ENCODE results near the gene PIBF1.

The PIBF1 gene

DNA sequence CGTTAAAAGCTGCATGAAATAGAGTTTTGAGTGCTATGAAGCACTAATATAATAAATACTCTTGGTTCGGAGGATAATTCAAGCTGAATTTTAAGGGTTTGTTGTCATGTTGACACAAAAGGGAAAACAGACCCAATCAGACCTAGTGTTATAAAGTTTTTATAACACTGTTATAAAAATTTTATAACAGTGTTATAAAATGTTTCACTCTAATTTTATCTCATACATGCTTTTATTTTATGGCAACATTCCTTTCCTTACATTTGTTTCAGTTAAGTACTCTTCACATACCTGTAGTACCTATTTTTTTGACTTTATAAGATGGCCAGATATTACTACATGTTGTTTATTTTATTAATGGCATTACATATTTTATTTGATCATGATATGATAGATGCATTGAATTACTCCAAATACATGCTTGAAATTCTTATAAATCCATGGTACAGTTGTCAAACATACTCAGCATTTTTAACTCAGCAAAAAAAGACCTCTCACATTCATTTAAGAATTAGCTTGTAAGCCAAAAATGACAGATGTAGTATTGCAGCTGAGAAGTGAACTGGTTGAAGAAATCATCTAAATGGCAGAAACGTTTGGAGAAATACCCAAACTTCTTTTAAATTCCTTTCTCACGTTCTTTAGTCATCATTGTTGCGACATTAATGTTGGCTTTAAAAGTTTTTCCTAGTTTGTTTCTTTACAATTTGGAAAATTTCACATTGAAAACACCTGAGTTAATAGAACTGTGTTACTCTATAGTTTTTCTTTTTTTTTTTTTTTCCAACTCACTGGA is 104.5 kb downstream of the PIBF1 start:
- TF ChIP-seq, protein P1, sequence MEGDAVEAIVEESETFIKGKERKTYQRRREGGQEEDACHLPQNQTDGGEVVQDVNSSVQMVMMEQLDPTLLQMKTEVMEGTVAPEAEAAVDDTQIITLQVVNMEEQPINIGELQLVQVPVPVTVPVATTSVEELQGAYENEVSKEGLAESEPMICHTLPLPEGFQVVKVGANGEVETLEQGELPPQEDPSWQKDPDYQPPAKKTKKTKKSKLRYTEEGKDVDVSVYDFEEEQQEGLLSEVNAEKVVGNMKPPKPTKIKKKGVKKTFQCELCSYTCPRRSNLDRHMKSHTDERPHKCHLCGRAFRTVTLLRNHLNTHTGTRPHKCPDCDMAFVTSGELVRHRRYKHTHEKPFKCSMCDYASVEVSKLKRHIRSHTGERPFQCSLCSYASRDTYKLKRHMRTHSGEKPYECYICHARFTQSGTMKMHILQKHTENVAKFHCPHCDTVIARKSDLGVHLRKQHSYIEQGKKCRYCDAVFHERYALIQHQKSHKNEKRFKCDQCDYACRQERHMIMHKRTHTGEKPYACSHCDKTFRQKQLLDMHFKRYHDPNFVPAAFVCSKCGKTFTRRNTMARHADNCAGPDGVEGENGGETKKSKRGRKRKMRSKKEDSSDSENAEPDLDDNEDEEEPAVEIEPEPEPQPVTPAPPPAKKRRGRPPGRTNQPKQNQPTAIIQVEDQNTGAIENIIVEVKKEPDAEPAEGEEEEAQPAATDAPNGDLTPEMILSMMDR (IDR thresholded peaks at IDR 0.05; ENCODE audit: low read depth, low read length), result no peak

DNA sequence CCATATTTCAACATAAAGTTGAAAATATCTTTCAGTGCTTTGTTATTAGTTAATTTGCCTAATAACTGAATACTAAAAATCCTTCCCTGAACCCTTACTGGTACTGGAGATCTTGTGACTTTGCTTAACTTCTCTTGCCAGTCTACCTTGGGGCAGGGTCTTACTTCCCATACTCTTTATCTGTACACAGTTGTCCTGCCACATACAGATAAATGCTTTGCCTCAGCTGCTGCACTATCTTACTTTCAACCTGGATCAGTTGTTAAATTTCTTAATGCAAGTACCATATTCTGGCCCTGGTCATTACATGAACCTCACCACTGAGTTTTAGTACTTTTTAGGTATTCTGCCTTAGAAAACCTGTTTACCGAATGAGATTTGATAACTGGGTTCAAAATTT is 107.6 kb downstream of the PIBF1 start:
- DNase-seq (ENCODE audit: extremely low read depth, low read depth), result no peak
- TF ChIP-seq, protein P1 (IDR thresholded peaks at IDR 0.05; ENCODE audit: low read depth, low read length), result no peak

More for the DNA sequence above, 104.5 kb downstream of the PIBF1 start:
- no peak for DNase-seq (ENCODE audit: extremely low read depth, low read depth)

DNA sequence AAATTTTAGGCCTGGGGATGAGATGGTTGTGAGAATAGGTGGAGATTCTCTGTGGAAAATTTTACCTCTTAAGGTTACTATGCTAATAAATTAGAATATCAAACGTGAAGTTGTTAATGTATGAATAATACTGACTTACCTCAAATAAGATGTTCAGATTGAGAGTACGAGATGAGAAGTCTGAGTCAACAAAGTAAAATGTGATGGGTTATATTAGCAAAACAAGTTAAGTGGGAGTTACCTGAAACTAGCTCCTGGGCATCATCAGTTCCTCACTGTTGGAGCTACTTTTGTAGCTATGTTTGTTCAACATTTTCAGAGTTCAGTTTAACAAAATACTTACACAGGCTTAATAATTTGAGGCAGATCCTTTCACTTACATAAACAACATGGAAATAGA is 108.6 kb downstream of the PIBF1 start:
- DNase-seq (ENCODE audit: extremely low read depth, low read depth), result no peak
- TF ChIP-seq, protein P1 (IDR thresholded peaks at IDR 0.05; ENCODE audit: low read depth, low read length), result no peak

DNA sequence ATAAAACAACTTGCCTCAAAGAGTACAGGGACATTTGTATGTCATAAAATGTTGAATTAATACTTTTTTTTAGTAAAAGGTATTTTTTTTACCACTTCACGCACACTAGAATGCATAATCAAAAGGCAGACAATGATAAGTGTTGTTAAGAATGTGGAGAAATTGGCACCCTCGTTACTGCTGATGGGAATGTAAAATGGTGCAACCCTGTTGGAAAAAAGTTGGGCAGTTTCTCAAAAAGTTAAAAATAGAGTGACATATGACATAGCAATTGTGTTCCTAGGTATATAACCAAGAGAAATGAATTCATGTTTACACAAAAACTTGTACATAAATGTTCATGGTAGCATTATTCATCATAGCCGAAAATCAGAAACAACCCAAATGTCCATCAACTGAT is 109.5 kb downstream of the PIBF1 start:
- DNase-seq (ENCODE audit: extremely low read depth, low read depth), result no peak
- TF ChIP-seq, protein P1 (IDR thresholded peaks at IDR 0.05; ENCODE audit: low read depth, low read length), result no peak

DNA sequence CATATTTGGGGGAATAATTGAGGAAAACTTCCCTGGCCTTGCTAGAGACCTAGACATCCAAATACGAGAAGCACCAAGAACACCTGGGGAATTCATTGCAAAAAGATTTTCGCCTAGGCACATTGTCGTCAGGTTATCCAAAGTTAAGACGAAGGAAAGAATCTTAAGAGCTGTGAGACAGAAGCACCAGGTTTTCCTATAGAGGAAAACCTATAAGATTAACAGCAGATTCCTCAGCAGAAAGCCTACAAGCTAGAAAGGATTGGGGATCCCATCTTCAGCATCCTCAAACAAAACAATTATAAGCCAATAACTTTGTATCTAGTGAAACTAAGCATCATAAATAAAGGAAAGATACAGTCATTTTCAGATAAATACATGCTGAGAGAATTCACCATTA is 114.9 kb downstream of the PIBF1 start:
- DNase-seq (ENCODE audit: extremely low read depth, low read depth), result no peak
- TF ChIP-seq, protein P1 (IDR thresholded peaks at IDR 0.05; ENCODE audit: low read depth, low read length), result no peak

DNA sequence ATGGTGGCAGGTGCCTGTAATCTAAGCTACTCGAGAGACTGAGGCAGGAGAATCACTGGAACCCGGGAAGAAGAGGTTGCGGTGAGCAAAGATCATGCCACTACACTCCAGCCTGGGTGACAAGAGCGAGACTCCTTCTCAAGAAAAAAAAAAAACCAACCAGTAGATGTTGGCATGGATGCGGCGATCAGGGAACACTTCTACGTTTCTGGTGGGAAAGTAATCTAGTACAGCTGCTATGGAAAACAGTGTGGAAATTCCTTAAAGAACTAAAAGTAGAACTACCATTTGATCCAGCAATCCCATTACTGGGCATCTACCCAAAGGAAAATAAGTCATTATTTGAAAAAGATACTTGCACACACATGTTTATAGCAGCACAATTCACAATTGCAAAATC is 119.6 kb downstream of the PIBF1 start:
- DNase-seq (ENCODE audit: extremely low read depth, low read depth), result peak; percentile 25

DNA sequence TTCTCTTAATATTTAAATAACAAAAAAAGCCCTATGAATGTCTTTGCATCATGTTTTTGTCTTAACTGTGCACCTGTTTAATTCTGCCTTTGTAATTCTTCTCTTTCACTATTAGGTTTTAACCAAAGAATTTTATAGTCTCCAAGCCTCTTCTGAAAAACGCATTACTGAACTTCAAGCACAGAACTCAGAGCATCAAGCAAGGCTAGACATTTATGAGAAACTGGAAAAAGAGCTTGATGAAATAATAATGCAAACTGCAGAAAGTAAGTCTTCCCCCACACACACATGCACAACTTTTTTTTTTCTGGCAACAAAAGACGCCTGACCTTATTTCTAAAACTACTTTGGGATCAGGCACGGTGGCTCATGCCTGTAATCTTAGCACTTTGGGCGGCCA is 126.5 kb downstream of the PIBF1 start:
- DNase-seq (ENCODE audit: extremely low read depth, low read depth), result no peak
- TF ChIP-seq, protein P1 (IDR thresholded peaks at IDR 0.05; ENCODE audit: low read depth, low read length), result no peak

DNA sequence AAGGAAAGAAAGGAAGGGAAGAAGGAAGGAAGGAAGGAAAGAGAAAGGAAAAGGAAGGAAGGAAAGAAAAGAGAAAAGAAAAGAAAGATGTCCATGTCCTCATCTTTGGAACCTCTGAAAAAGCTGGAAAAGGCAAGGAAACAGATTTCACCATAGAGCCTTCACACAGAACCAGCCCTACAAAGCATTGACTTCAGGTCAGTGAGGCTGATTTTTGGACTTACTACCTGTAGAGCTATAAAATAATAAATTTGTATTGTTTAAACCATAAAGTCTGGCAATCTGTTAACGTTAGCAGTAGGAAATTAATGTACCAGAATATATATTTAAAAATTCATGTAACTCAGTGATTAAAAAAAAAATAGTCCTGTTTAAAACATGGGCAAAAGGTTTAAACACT is 130.0 kb downstream of the PIBF1 start:
- no peak for DNase-seq (ENCODE audit: extremely low read depth, low read depth)
- TF ChIP-seq, protein P1 (IDR thresholded peaks at IDR 0.05; ENCODE audit: low read depth, low read length), result no peak
